ENCODE data around the gene FBRSL1.
"Not testable (repeated sequence)": the region's sequence is repeated elsewhere in the genome, so short reads cannot be mapped to it uniquely, and the experiment has no call there.

The FBRSL1 gene

GRCh38 chr12:132474799-132475303 lies 15.1 kb upstream of the FBRSL1 start:
- H3K9ac ChIP-seq (ENCODE audit: low read length); H3K36me3 ChIP-seq (ENCODE audit: control insufficient read depth, insufficient read depth, low read length, severe bottlenecking); H3K4me3 ChIP-seq (ENCODE audit: low read length); DNase-seq (ENCODE audit: low read depth); H3K4me1 ChIP-seq (ENCODE audit: control insufficient read depth, insufficient read depth, low read length); H3K27me3 ChIP-seq (replicated peaks; ENCODE audit: control insufficient read depth, insufficient read depth, low read length); H3K9me3 ChIP-seq (ENCODE audit: control insufficient read depth, low read length): not testable (repeated sequence)

DNA sequence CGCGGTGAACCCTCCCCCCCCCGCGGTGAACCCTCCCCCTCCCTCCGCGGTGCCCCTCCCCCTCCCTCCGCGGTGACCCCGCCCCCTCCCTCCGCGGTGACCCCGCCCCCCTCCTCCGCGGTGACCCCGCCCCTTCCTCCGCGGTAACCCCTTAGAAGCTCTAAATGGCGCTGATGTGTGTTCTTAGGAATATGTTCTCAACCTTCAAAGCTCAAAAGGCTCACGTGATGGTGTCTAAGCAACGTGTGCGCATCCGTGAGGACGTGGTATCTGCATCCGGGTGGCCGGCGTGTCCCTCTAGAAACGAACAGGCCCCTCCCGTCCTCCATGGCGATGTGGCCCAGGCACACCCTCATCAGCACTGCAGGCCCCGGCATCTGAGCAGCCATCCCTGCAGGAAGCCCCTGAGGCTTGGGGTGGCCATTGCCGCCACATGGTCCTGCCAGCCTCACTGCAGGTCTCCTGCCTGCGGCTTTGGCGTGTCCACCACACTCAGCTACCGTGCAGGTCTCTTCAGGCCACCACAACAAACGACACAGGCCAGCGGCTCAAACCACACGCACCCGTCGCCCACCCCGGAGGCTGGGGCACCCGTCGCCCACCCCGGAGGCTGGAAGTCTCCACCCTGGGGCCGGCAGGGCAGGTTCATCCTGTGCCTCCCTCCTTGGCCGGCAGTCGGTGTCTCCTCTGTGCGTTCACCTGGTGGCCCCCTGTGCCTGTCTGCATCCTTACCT lies 14.5 kb upstream of the FBRSL1 start:
- DNase-seq (ENCODE audit: low read depth), result no peak
- Histone ChIP-seq H3K36me3 (ENCODE audit: control insufficient read depth, insufficient read depth, low read length, severe bottlenecking) (no peaks in the 10 kb centered on the region), H3K4me3 (ENCODE audit: low read length) (no peak overlapping the region), H3K27me3 (replicated peaks; ENCODE audit: control insufficient read depth, insufficient read depth, low read length) (peaks cover 4% of the 10 kb centered on the region), H3K9ac (ENCODE audit: low read length) (no peak overlapping the region), H3K9me3 (ENCODE audit: control insufficient read depth, low read length) (no peaks in the 10 kb centered on the region), H3K4me1 (ENCODE audit: control insufficient read depth, insufficient read depth, low read length) (no peaks in the 10 kb centered on the region)

DNA sequence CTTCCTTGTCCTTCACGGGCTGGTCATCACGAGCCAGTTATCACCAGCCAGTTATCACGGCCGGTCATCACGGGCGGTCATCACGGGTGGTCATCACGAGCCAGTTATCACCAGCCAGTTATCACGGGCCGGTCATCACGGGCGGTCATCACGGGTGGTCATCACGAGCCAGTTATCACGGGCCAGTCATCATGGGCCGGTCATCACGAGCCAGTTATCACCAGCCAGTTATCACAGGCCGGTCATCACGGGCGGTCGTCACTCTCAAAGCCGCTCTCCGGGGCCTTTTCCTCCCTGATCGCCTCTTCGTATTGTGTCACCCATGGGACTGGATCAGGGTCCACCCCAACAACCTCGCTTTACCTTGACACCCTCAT lies 13.9 kb upstream of the FBRSL1 start:
- H3K4me1 ChIP-seq (ENCODE audit: control insufficient read depth, insufficient read depth, low read length), result no peaks in the 10 kb centered on the region
- no peak overlapping the region for H3K9ac ChIP-seq (ENCODE audit: low read length)
- no peaks in the 10 kb centered on the region for H3K36me3 ChIP-seq (ENCODE audit: control insufficient read depth, insufficient read depth, low read length, severe bottlenecking)
- no peaks in the 10 kb centered on the region for H3K9me3 ChIP-seq (ENCODE audit: control insufficient read depth, low read length)
- peaks cover 4% of the 10 kb centered on the region for H3K27me3 ChIP-seq (replicated peaks; ENCODE audit: control insufficient read depth, insufficient read depth, low read length)
- no peak for DNase-seq (ENCODE audit: low read depth)
- H3K4me3 ChIP-seq (ENCODE audit: low read length), result no peak overlapping the region

DNA sequence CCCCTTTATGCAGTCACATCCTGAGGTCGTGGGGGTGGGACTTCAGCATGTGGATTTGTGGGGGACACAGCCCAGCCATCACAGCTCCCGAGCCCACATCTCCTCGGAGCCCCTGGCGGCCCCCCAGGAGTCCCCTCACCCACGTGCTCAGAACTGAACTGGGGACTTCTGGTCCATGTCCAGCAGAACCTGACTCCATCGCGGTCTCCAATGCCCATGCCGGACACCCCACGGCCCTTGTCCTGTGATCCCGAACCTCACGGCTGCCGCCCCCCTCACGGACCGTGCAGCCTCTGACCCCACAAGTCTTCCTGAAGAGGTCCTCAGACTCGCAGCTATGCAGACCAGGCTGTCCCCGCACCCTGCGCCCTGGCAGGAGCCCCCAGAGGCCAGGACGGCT lies 13.5 kb upstream of the FBRSL1 start:
- Histone ChIP-seq H3K9ac (ENCODE audit: low read length) (no peak overlapping the region), H3K9me3 (ENCODE audit: control insufficient read depth, low read length) (no peaks in the 10 kb centered on the region), H3K36me3 (ENCODE audit: control insufficient read depth, insufficient read depth, low read length, severe bottlenecking) (no peaks in the 10 kb centered on the region), H3K4me1 (ENCODE audit: control insufficient read depth, insufficient read depth, low read length) (no peaks in the 10 kb centered on the region), H3K27me3 (replicated peaks; ENCODE audit: control insufficient read depth, insufficient read depth, low read length) (peaks cover 8% of the 10 kb centered on the region), H3K4me3 (ENCODE audit: low read length) (no peak overlapping the region)
- no peak for DNase-seq (ENCODE audit: low read depth)

DNA sequence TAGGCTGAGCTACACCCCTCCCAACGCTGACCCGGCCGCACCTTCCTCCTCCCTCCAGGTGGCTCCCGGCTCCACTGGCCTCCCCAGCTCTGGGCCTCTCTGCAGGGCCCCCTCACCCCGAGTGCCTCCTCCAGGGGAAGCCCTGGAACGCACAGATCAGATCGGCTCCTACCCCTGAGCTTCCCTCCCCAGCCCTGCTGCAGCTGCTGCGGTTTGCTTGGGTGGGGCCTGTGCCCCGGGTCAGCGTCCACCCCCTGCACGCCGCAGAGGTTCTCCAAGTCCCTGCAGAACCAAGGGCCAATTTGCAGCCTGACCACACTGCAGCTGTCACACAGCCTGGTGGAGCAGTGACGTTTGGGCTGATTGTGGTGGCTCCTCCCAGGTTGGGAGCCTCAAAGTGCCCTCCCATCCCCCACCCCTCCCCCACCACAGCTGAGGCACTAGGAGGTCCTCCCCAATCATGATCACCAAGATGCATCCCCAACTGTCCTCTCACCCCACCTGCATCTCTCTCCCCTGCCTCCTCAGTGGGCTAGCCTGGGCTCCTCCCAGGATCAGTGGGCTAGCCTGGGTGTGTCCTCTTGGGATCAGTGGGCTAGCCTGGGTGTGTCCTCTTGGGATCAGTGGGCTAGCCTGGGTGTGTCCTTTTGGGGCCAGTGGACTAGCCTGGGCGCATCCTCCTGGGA lies 12.8 kb upstream of the FBRSL1 start:
- peaks cover 14% of the 10 kb centered on the region for H3K27me3 ChIP-seq (replicated peaks; ENCODE audit: control insufficient read depth, insufficient read depth, low read length)
- H3K9ac ChIP-seq (ENCODE audit: low read length), result no peak overlapping the region
- no peak for DNase-seq (ENCODE audit: low read depth)

GRCh38 chr12:132477703-132478432 lies 12.1 kb upstream of the FBRSL1 start:
- no peaks in the 10 kb centered on the region for H3K36me3 ChIP-seq (ENCODE audit: control insufficient read depth, insufficient read depth, low read length, severe bottlenecking)
- H3K9ac ChIP-seq (ENCODE audit: low read length), result no peak overlapping the region
- peaks cover 21% of the 10 kb centered on the region for H3K27me3 ChIP-seq (replicated peaks; ENCODE audit: control insufficient read depth, insufficient read depth, low read length)
- H3K9me3 ChIP-seq (ENCODE audit: control insufficient read depth, low read length), result peaks cover 3% of the 10 kb centered on the region
- no peaks in the 10 kb centered on the region for H3K4me1 ChIP-seq (ENCODE audit: control insufficient read depth, insufficient read depth, low read length)
- H3K4me3 ChIP-seq (ENCODE audit: low read length), result no peak overlapping the region
- no peak for DNase-seq (ENCODE audit: low read depth)

More for the DNA sequence above, 12.8 kb upstream of the FBRSL1 start:
- Histone ChIP-seq H3K36me3 (ENCODE audit: control insufficient read depth, insufficient read depth, low read length, severe bottlenecking) (no peaks in the 10 kb centered on the region), H3K9me3 (ENCODE audit: control insufficient read depth, low read length) (no peaks in the 10 kb centered on the region), H3K4me3 (ENCODE audit: low read length) (no peak overlapping the region), H3K4me1 (ENCODE audit: control insufficient read depth, insufficient read depth, low read length) (no peaks in the 10 kb centered on the region)

- H3K9me3 ChIP-seq (ENCODE audit: control insufficient read depth, low read length), result peaks cover 3% of the 10 kb centered on the region
- no peak for DNase-seq (ENCODE audit: low read depth)
- H3K9ac ChIP-seq (ENCODE audit: low read length), result no peak overlapping the region
- H3K4me3 ChIP-seq (ENCODE audit: low read length), result no peak overlapping the region
- no peaks in the 10 kb centered on the region for H3K36me3 ChIP-seq (ENCODE audit: control insufficient read depth, insufficient read depth, low read length, severe bottlenecking)
- peaks cover 21% of the 10 kb centered on the region for H3K27me3 ChIP-seq (replicated peaks; ENCODE audit: control insufficient read depth, insufficient read depth, low read length)
- no peaks in the 10 kb centered on the region for H3K4me1 ChIP-seq (ENCODE audit: control insufficient read depth, insufficient read depth, low read length)
Observed at GRCh38 chr12:132478433-132478803, 11.5 kb upstream of the FBRSL1 start.

- no peak for DNase-seq (ENCODE audit: low read depth)
- H3K9me3 ChIP-seq (ENCODE audit: control insufficient read depth, low read length), result peaks cover 3% of the 10 kb centered on the region
- peaks cover 21% of the 10 kb centered on the region for H3K27me3 ChIP-seq (replicated peaks; ENCODE audit: control insufficient read depth, insufficient read depth, low read length)
- no peak overlapping the region for H3K9ac ChIP-seq (ENCODE audit: low read length)
- H3K36me3 ChIP-seq (ENCODE audit: control insufficient read depth, insufficient read depth, low read length, severe bottlenecking), result no peaks in the 10 kb centered on the region
- no peak overlapping the region for H3K4me3 ChIP-seq (ENCODE audit: low read length)
- H3K4me1 ChIP-seq (ENCODE audit: control insufficient read depth, insufficient read depth, low read length), result no peaks in the 10 kb centered on the region
Observed at GRCh38 chr12:132478845-132479244, 11.1 kb upstream of the FBRSL1 start.

GRCh38 chr12:132479291-132479690 lies 10.7 kb upstream of the FBRSL1 start:
- DNase-seq (ENCODE audit: low read depth), result no peak
- Histone ChIP-seq H3K4me1 (ENCODE audit: control insufficient read depth, insufficient read depth, low read length) (no peaks in the 10 kb centered on the region), H3K4me3 (ENCODE audit: low read length) (no peak overlapping the region), H3K36me3 (ENCODE audit: control insufficient read depth, insufficient read depth, low read length, severe bottlenecking) (no peaks in the 10 kb centered on the region), H3K9ac (ENCODE audit: low read length) (no peak overlapping the region), H3K27me3 (replicated peaks; ENCODE audit: control insufficient read depth, insufficient read depth, low read length) (peaks cover 21% of the 10 kb centered on the region), H3K9me3 (ENCODE audit: control insufficient read depth, low read length) (peaks cover 3% of the 10 kb centered on the region)

GRCh38 chr12:132479938-132480622 lies 9.9 kb upstream of the FBRSL1 start:
- H3K9me3 ChIP-seq (ENCODE audit: control insufficient read depth, low read length), result peaks cover 3% of the 10 kb centered on the region
- no peaks in the 10 kb centered on the region for H3K4me1 ChIP-seq (ENCODE audit: control insufficient read depth, insufficient read depth, low read length)
- no peak overlapping the region for H3K4me3 ChIP-seq (ENCODE audit: low read length)
- H3K9ac ChIP-seq (ENCODE audit: low read length), result no peak overlapping the region
- peaks cover 21% of the 10 kb centered on the region for H3K27me3 ChIP-seq (replicated peaks; ENCODE audit: control insufficient read depth, insufficient read depth, low read length)
- no peaks in the 10 kb centered on the region for H3K36me3 ChIP-seq (ENCODE audit: control insufficient read depth, insufficient read depth, low read length, severe bottlenecking)
- no peak for DNase-seq (ENCODE audit: low read depth)

DNA sequence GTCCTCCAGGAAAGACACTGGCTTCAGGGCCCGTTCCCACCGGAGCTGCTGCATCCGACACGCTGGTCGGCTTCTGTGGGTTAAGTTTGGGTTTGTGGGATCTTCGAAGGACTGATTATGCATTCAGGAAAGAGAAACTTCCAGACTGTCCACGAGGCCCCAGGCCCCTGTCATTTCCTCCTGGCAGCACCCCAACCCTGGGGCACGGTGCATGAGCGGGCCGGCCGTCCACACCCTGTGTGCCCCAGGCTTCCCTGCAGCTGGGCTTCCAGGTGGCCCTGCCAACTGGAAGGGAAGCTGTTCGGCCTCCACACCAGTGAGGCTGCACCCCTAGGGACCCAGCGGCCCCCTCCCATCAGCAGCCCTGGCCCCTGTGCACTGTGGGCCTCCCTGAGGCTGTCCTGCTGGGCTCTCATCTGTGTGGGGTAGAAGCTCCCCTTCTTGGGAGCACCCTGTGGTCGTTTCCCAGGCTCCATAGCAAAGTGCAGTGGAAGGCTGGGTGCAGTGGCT lies 9.3 kb upstream of the FBRSL1 start:
- Histone ChIP-seq H3K36me3 (ENCODE audit: control insufficient read depth, insufficient read depth, low read length, severe bottlenecking) (no peaks in the 10 kb centered on the region), H3K4me3 (ENCODE audit: low read length) (no peak overlapping the region), H3K4me1 (ENCODE audit: control insufficient read depth, insufficient read depth, low read length) (no peaks in the 10 kb centered on the region), H3K9me3 (ENCODE audit: control insufficient read depth, low read length) (peaks cover 3% of the 10 kb centered on the region), H3K27me3 (replicated peaks; ENCODE audit: control insufficient read depth, insufficient read depth, low read length) (peaks cover 24% of the 10 kb centered on the region), H3K9ac (ENCODE audit: low read length) (no peak overlapping the region)
- no peak for DNase-seq (ENCODE audit: low read depth)
